Osteoblast (primary cell): ENCODE measurements around the gene SPTY2D1. TPM values are rescaled to one million over a fixed set of nuclear protein-coding genes. Genes with fewer than 3 reads are reported as not detected.

Experiments
- DNase-seq: peaks from one replicate; pipeline ENCODE4 v3.0.0; 2011; ENCODE audit warnings: low spot score, mixed read lengths; ENCODE audit not compliant: insufficient read length; ENCODE audit errors: missing footprints
- H2AFZ ChIP-seq: 2 replicates; pipeline ENCODE4 v1.6.0; 2011; ENCODE audit warnings: mild to moderate bottlenecking, low read length
- H3K27ac ChIP-seq: 2 replicates; pipeline ENCODE4 v1.5.1; 2011; ENCODE audit warnings: mild to moderate bottlenecking, low read depth, low read length, moderate library complexity
- H3K27me3 ChIP-seq: 2 replicates; pipeline ENCODE4 v1.6.0; 2012; ENCODE audit warnings: mild to moderate bottlenecking, control low read depth, inconsistent platforms, low read length, moderate library complexity; ENCODE audit not compliant: insufficient read depth
- H3K36me3 ChIP-seq: 2 replicates; pipeline ENCODE4 v1.5.1; 2011; ENCODE audit warnings: mild to moderate bottlenecking, low read length, control low read depth, moderate library complexity; ENCODE audit not compliant: insufficient read depth
- H3K4me1 ChIP-seq: 2 replicates; pipeline ENCODE4 v1.5.1; 2011; ENCODE audit warnings: mild to moderate bottlenecking, low read length, control low read depth, moderate library complexity; ENCODE audit not compliant: insufficient read depth
- H3K4me2 ChIP-seq: 2 replicates; pipeline ENCODE4 v1.6.0; 2011; ENCODE audit warnings: mild to moderate bottlenecking, low read length; ENCODE audit not compliant: insufficient read depth
- H3K4me3 ChIP-seq: fragments of 200-600 bp; sonication (generic); 3 replicates; pipeline ENCODE4 v1.5.1; 2012; ENCODE audit warnings: mild to moderate bottlenecking, low read length, inconsistent platforms; ENCODE audit not compliant: insufficient read depth
- H3K79me2 ChIP-seq: 2 replicates; pipeline ENCODE4 v1.6.0; 2012; ENCODE audit warnings: mild to moderate bottlenecking, low read length, control low read depth, inconsistent platforms; ENCODE audit not compliant: insufficient read depth
- H3K9me3 ChIP-seq: 2 replicates; pipeline ENCODE4 v1.5.1; 2011; ENCODE audit warnings: low read depth, low read length, control low read depth
- H4K20me1 ChIP-seq: 2 replicates; pipeline ENCODE4 v1.6.0; 2012; ENCODE audit warnings: mild to moderate bottlenecking, low read length, control low read depth; ENCODE audit not compliant: insufficient read depth
- total RNA-seq: library from RNA; depleted of rRNA; stranded (reverse); fragments of >200 nt; gene quantifications from 2 replicates; pipeline ENCODE4 v1.2.3, GENCODE V29; 2012
- TF ChIP-seq, protein P1 (sequence below): IDR thresholded peaks from 2 replicates; pipeline ENCODE4 v1.5.1; 2011; ENCODE audit warnings: mild to moderate bottlenecking, low read depth, low read length, moderate library complexity; ENCODE audit errors: extremely low read depth

Gene SPTY2D1
- total RNA-seq, 1 donor: 21.0 TPM

DNA sequence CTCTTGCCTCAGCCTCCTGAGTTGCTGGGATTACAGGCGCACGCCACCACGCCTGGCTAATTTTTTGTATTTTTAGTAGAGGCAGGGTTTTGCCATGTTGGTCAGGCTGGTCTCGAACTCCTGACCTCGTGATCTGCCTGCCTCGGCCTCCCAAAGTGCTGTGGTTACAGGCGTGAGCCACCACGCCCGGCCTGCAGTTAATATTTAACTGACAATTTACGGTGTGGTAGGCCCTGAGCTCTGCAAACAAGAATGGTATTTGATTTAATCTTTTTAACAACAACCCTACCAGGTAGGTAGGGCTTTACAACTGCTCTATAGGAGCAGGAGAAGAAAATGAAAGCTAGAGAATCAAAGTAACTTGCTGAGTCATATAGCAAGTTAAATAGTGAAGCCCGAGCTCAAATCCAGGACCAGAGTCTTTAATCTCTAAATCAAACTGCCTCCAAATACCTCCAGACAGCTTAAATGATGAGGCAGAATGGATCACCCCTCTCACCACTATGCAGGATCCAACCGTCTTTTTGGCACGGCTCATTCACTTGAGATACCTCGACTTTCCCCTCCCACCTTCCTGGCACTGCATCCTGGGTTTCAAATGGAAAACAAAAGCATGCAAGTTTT, 55.1 kb downstream of the SPTY2D1 start:
- H3K4me2 ChIP-seq: no peak overlapping the region
- H3K4me3 ChIP-seq: no peak overlapping the region
- TF ChIP-seq, protein P1, sequence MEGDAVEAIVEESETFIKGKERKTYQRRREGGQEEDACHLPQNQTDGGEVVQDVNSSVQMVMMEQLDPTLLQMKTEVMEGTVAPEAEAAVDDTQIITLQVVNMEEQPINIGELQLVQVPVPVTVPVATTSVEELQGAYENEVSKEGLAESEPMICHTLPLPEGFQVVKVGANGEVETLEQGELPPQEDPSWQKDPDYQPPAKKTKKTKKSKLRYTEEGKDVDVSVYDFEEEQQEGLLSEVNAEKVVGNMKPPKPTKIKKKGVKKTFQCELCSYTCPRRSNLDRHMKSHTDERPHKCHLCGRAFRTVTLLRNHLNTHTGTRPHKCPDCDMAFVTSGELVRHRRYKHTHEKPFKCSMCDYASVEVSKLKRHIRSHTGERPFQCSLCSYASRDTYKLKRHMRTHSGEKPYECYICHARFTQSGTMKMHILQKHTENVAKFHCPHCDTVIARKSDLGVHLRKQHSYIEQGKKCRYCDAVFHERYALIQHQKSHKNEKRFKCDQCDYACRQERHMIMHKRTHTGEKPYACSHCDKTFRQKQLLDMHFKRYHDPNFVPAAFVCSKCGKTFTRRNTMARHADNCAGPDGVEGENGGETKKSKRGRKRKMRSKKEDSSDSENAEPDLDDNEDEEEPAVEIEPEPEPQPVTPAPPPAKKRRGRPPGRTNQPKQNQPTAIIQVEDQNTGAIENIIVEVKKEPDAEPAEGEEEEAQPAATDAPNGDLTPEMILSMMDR: no peak
- DNase-seq: no peak
- peaks cover 13% of the 10 kb centered on the region for H3K36me3 ChIP-seq
- H3K27ac ChIP-seq: no peak overlapping the region
- no peaks in the 10 kb centered on the region for H3K27me3 ChIP-seq
- peaks cover 16% of the 10 kb centered on the region for H3K79me2 ChIP-seq
- H2AFZ ChIP-seq: no peak overlapping the region
- H3K4me1 ChIP-seq: no peaks in the 10 kb centered on the region
- H4K20me1 ChIP-seq: no peaks in the 10 kb centered on the region
- no peaks in the 10 kb centered on the region for H3K9me3 ChIP-seq

DNA sequence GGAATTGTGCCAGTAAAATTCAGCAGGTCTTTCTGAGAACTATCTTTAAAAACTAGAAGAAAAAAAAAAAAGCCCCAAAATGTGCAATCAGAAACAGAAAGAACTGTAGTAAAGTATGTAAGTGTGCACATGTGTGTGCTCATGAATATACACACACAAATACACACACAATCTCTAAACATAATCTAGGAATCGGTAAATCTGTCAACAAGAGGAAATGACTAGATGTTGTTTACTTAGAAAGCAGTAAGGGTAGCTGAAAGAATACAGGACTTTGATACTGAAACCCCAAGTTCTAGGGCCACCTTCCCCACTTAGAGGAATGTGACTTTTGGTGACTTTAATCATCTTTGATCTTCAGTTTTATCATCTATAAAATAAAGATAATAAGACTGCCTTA, 58.8 kb downstream of the SPTY2D1 start:
- peaks cover 2% of the 10 kb centered on the region for H3K79me2 ChIP-seq
- H4K20me1 ChIP-seq: peaks cover 2% of the 10 kb centered on the region
- H3K27ac ChIP-seq: no peak overlapping the region
- H2AFZ ChIP-seq: no peak overlapping the region
- DNase-seq: no peak
- TF ChIP-seq, protein P1: no peak
- H3K4me1 ChIP-seq: no peaks in the 10 kb centered on the region
- H3K36me3 ChIP-seq: peaks cover 25% of the 10 kb centered on the region
- no peaks in the 10 kb centered on the region for H3K27me3 ChIP-seq
- no peak overlapping the region for H3K4me2 ChIP-seq
- no peaks in the 10 kb centered on the region for H3K9me3 ChIP-seq
- no peak overlapping the region for H3K4me3 ChIP-seq

DNA sequence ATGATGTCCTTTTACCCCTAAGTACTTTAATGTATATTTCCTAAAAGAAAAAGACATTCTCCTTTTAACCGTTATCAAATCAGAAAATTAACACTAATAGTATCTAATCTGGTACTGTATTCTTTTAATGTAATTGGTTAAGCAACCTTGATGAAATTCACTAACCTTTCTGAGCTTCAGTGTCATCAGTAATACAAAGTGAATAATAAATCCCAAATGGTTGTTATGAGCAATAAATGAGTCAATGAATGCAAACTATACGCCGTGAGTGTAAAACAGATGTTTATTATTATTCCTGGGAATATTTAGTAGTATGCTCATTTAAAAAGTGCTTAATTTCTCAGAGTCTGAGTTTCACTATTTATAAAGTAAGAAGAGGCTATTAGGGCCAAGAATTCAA, 67.1 kb downstream of the SPTY2D1 start:
- Histone ChIP-seq H3K4me2 (no peak overlapping the region), H4K20me1 (peaks cover 2% of the 10 kb centered on the region), H2AFZ (no peak overlapping the region), H3K27ac (peak overlapping the region; percentile 5), H3K79me2 (no peaks in the 10 kb centered on the region), H3K4me1 (peaks cover 14% of the 10 kb centered on the region), H3K4me3 (no peak overlapping the region), H3K36me3 (peaks cover 15% of the 10 kb centered on the region), H3K9me3 (no peaks in the 10 kb centered on the region), H3K27me3 (no peaks in the 10 kb centered on the region)
- DNase-seq: peak; percentile 65
- TF ChIP-seq, protein P1: no peak

DNA sequence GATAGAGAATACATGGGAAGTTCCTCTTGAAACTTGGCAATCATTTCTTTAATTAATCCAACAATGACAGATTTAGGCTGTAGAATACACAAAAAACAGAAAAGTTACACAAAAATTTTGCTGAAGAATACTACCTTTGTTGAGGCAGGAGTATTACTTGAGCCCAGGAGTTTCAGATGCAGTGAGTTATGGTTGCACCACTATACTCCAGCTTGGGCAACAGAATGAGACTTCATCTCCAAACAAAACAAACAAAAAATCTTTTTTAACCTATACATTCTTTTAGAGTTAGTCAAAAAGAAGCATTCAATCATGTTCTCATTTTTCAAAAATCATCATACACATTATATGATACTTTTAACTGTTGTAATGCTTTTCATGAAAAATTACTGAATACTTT, 67.7 kb downstream of the SPTY2D1 start:
- Histone ChIP-seq H2AFZ (no peak overlapping the region), H3K27ac (no peak overlapping the region), H3K4me2 (no peak overlapping the region), H3K27me3 (no peaks in the 10 kb centered on the region), H3K4me1 (peaks cover 14% of the 10 kb centered on the region), H3K4me3 (no peak overlapping the region), H3K9me3 (no peaks in the 10 kb centered on the region), H3K36me3 (peaks cover 15% of the 10 kb centered on the region), H3K79me2 (no peaks in the 10 kb centered on the region), H4K20me1 (peaks cover 2% of the 10 kb centered on the region)
- no peak for DNase-seq
- TF ChIP-seq, protein P1: no peak
